Stimulated activated CD8-positive, alpha-beta memory T cell treated with anti-CD3 and anti-CD28 coated beads, Interleukin-7, amount 100 ng/mL, for 4 hours (primary cell): ENCODE measurements around the gene SHLD2.
"Not testable (repeated sequence)": the region's sequence is repeated elsewhere in the genome, so short reads cannot be mapped to it uniquely, and the experiment has no call there.

ENCODE experiments used
- DNase-seq, 2 donors: peaks; one replicate each; pipeline ENCODE4 v3.0.0-alpha.2; 2020; ENCODE audit warnings: low read depth in 2 of 2

SHLD2 gene, protein sequence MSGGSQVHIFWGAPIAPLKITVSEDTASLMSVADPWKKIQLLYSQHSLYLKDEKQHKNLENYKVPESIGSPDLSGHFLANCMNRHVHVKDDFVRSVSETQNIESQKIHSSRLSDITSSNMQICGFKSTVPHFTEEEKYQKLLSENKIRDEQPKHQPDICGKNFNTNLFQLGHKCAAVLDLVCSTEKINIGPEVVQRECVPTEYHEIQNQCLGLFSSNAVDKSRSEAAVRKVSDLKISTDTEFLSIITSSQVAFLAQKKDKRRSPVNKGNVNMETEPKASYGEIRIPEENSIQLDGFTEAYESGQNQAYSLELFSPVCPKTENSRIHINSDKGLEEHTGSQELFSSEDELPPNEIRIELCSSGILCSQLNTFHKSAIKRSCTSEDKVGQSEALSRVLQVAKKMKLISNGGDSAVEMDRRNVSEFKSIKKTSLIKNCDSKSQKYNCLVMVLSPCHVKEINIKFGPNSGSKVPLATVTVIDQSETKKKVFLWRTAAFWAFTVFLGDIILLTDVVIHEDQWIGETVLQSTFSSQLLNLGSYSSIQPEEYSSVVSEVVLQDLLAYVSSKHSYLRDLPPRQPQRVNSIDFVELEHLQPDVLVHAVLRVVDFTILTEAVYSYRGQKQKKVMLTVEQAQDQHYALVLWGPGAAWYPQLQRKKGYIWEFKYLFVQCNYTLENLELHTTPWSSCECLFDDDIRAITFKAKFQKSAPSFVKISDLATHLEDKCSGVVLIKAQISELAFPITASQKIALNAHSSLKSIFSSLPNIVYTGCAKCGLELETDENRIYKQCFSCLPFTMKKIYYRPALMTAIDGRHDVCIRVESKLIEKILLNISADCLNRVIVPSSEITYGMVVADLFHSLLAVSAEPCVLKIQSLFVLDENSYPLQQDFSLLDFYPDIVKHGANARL

DNA sequence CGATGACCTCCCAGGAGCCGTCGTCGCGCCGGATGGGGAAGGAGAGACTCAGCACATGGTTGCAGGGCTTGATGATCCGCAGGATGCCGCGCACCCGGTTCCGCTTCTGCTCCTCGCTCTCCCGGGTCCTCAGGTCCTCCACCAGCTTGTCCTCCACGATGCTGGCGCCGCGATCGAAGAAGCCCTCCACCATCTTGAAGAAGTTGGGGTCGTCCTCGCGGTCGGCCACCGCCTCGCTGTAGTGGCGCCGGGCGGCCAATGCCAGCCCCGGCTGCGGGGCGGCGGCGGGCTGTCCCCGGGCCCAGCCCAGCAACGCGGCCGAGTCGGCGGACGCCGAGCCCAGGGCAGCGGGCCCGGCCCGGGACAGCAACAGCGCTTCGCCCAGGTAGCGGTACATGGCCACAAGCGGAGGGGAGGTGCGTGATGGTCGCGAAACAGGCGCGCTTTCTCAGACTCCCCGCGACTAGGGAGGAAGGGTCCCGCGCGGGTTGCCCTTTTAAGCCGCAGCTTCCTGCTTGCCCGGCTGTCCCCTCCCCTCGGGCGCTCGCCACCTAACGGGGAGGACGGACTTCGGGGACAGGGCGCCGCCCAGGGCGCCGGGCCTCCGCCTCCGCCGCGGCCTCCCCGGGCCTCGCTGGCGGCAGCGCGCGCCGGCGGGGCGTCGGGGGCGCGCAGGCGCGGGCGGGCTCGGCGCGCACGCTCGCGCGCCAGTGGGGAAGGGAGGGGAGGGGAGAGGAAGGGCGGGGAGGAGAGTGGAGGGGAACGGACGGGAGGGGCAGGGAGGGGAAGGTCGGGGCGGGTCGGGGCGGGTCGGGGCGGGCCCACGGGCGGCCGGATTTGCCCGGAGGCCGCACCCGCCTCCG lies at the start of gene SHLD2, which contains the start of gene GLUD1:
Gene SHLD2, plus strand, starts transcription at position 834 of the 863 bp plus-strand sequence. CDS start 56,149 bp downstream, outside the sequence.
Gene GLUD1, minus strand, starts transcription at position 471 of the 863 bp plus-strand sequence. Its CDS starts 74 bp downstream, at position 397.
- peak; percentile 74 to 84 for DNase-seq

DNA sequence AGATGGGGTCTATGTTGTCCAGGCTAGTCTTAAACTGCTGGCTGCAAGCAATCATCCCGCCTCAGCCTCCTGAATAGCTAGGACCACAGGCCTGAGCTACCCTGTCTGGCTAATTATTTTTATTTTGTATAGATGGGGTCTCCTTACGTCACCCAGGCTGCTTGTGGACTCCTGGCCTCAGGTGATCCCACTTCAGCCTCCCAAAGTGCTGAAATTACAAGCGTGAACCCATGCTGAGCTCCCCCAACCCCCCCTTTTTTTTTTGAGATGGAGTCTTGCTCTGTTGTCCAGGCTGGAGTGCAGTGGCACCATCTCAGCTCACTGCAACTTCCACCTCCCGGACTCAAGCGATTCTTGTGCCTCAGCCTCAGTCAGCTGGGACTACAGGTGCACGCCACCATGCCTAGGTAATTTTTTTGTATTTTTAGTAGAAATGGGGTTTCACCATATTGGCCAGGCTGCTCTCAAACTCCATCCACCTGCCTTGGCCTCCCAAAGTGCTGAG lies 49.5 kb upstream of the SHLD2 start:
- no peak for DNase-seq

- DNase-seq: no peak
Measured at GRCh38 chr10:87053111-87053510, 41.9 kb upstream of the SHLD2 start.

- DNase-seq: no peak
Measured at GRCh38 chr10:87053577-87054181, 41.3 kb upstream of the SHLD2 start.

GRCh38 chr10:87054373-87055295 lies 40.4 kb upstream of the SHLD2 start:
- DNase-seq: no peak

GRCh38 chr10:87058171-87058570 lies 36.8 kb upstream of the SHLD2 start:
- DNase-seq: no peak

DNA sequence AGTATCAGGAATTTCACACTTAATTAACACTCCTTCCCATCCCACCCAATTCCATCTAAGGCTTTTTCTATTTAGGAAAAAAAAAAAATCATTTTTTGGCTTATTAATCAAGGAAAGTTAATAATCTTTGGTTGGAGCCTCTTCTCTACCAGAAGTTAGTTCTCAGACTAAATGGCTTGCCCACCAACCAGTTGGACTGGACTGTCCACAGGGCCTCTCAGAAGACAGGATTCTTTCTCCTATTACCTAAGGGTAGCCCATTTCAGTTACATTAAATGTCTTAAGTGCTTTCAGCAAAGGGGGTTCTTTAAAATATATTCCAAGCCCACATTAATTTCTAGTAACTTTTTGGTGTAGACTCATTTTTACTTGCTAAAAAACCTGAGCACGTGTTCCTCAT lies 35.6 kb upstream of the SHLD2 start:
- no peak for DNase-seq

DNA sequence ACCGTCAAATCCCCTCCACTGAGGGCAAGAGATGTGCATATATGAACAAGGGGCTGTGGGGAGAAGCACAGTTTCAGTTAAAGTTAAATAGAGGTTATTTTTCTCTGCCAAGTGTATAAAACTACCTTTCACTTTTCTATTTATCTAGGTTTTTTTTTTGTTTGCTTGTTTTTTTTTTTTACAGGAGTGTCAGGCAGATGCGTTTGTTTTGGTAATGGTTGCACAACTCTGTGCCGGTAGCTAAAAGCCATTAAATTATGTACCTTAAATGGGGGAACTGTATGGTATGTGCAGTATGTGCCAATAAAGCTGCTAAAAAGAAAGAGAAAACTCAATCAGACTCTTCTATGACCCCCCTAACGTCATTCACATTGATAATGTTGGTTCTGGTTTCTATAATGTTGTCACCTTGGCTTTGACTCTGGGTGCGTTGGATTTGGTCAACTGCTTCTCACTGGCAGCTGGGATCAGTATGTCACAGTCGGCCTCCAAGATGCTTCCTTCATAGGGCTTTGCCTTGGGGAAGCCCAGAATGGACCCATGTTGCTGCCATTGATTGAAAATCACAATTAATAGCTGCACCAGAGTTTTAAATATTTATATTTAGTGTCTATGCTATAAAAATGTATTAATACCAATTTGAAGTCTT lies 34.6 kb upstream of the SHLD2 start:
- no peak for DNase-seq

- no peak for DNase-seq
Measured at GRCh38 chr10:87064651-87065050, 30.4 kb upstream of the SHLD2 start.

DNA sequence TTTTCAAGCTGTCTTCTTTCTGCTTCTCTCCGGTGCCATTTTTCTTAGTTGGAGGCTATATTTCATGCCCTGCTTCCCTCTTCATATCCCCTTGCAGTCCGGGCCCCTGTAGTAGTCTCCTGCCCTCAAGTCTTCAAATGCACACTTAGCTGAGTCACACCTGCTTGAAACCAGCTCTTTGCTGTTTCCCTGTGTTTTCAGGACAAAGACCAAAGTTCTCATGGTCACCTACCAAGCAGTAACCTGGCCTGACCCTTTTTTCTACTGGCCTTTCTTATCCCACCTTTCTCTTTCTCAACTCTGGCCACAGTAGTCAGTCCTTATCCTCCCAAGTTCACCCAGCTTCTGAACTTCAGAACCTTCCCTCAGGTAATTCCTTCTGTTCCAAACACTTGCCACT lies 28.8 kb upstream of the SHLD2 start:
- no peak for DNase-seq

DNA sequence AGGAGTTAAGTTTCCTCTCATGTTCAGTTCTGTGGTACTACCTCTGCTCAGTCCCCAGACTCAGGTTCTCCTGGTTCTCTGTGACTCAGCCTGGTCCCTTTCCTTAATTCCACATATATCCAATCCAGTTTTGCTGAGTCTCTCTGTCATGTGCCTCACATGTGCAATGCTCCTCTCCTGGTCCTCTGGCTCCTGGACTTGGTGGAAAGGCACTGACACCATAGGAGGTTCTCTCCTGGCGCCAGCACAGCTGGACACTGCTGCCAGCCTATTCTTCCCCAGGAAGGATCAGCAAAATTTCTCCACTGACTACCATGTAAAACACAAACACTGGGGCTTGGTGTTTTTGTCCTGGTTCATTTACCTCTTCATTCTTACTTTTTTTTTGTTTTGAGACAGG lies 28.1 kb upstream of the SHLD2 start:
- no peak for DNase-seq

DNA sequence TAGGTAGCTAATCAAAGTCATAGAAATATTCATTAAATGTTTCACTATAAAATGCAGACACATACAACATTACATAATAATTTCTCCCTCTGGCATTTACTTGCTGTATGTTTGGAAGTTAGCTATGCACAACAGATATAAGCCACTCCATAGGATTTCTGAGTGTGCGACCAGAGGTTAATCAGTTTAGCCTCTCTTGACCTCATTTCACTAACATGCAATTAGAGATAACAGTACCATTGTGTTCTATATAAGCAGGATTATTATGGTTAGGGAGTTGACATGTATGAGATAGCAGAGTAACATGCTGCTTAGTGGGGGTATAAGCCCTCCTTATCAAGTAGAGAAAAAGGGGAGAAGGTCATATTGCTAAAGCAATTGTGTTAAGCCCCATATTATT lies 26.7 kb upstream of the SHLD2 start:
- DNase-seq: no peak

GRCh38 chr10:87072449-87072848 lies 22.6 kb upstream of the SHLD2 start:
- DNase-seq: no peak

DNA sequence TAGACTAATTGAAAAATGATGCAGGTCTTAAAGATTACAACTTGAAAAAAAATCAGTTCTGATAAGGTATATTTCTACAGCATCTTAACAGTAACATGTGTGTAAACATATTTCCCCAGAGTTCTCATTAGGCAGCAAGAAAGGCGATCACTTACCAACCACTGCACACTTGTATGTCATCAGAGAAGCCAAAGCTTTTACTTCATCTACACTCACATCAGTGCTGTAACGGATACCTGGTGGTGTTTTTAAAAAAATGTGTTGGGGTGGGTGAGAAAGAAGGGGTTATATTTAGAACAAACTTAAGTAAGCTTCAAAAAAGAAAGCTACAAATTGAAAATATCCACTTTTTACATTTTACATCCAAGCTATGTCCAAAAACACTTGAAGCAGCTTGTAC lies 18.6 kb upstream of the SHLD2 start:
- DNase-seq: not testable (repeated sequence)

- no peak for DNase-seq
Measured at GRCh38 chr10:87079106-87079836, 15.7 kb upstream of the SHLD2 start.

- DNase-seq: not testable (repeated sequence)
Measured at GRCh38 chr10:87080621-87081020, 14.4 kb upstream of the SHLD2 start.

DNA sequence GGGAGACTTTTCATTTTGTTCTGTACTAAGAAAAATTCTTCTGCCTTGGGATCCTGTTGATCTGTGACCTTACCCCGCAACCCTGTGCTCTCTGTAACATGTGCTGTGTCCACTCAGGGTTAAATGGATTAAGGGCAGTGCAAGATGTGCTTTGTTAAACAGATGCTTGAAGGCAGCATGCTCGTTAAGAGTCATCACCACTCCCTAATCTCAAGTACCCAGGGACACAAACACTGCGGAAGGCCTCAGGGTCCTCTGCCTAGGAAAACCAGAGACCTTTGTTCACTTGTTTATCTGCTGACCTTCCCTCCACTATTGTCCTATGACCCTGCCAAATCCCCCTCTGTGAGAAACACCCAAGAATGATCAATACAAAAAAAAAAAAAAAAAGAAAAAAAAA lies 13.4 kb upstream of the SHLD2 start:
- DNase-seq: not testable (repeated sequence)

GRCh38 chr10:87082219-87082618 lies 12.8 kb upstream of the SHLD2 start:
- not testable (repeated sequence) for DNase-seq
